Skeletal muscle tissue (tissue), 4 donors: ENCODE measurements around the gene FGF12. TPM values are rescaled to one million over a fixed set of nuclear protein-coding genes. Genes with fewer than 3 reads are reported as not detected.

Source experiments
- H3K27ac ChIP-seq: one replicate; pipeline ENCODE4 v1.7.0; 2013; ENCODE audit warnings: mild to moderate bottlenecking, low read depth, low read length, inconsistent platforms
- H3K27me3 ChIP-seq, 3 donors: one replicate each; pipeline ENCODE4 v1.7.0; 2013; ENCODE audit warnings: low read length in 3 of 3; ENCODE audit not compliant: control insufficient read depth in 3 of 3, insufficient read depth in 3 of 3
- H3K36me3 ChIP-seq, 3 donors: one replicate each; pipeline ENCODE4 v1.7.0; 2013; ENCODE audit warnings: low read length in 3 of 3; ENCODE audit not compliant: control insufficient read depth in 3 of 3, insufficient read depth in 3 of 3
- H3K4me1 ChIP-seq, 3 donors: one replicate each; pipeline ENCODE4 v1.7.0; 2013; ENCODE audit warnings: low read length in 3 of 3, mild to moderate bottlenecking in 3 of 3; ENCODE audit not compliant: control insufficient read depth in 3 of 3, insufficient read depth in 3 of 3
- H3K4me3 ChIP-seq, 3 donors: one replicate each; pipeline ENCODE4 v1.7.0; 2013; ENCODE audit warnings: low read length in 3 of 3
- H3K9ac ChIP-seq, 3 donors: one replicate each; pipeline ENCODE4 v1.7.0; 2013; ENCODE audit warnings: low read length in 3 of 3, mild to moderate bottlenecking in 3 of 3, moderate library complexity in 2 of 3, low read depth in 1 of 3
- H3K9me3 ChIP-seq, 3 donors: one replicate each; pipeline ENCODE4 v1.7.0; 2013; ENCODE audit warnings: low read length in 3 of 3; ENCODE audit not compliant: control insufficient read depth in 3 of 3
- total RNA-seq: library from RNA; depleted of rRNA; stranded (reverse); fragments of >200 nt; gene quantifications from one replicate; pipeline ENCODE4 v1.2.3, GENCODE V29; 2014
- donor health status: Osteomylitis.

FGF12 gene
- total RNA-seq, 1 donor from 2014 or later, result 2.1 TPM

DNA sequence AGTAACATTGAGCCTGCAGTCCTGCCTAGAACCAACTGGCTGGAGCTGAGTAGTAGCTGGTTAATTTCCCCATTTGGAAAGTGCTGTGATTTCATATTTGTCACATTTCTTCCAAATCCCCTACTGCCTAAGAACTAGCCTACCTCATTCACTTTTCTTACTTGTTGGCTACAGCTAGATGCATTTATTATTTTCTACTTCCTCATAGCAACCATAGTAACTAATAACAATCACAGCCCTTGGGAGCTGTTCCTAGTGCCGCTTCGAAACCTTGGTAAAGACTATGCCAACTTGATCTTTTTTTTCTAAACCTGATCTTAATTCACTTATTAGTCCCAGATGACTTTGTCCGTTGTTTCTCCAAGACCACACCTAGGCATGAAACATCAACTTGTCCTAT is 240.3 kb downstream of the FGF12 start:
- no peaks in the 10 kb centered on the region for H3K36me3 ChIP-seq
- no peak overlapping the region for H3K9ac ChIP-seq
- no peaks in the 10 kb centered on the region for H3K9me3 ChIP-seq
- no peak overlapping the region for H3K4me3 ChIP-seq
- no peaks in the 10 kb centered on the region for H3K4me1 ChIP-seq
- H3K27ac ChIP-seq, result no peak overlapping the region
- H3K27me3 ChIP-seq, result no peaks in the 10 kb centered on the region

- no peaks in the 10 kb centered on the region for H3K36me3 ChIP-seq
- H3K4me3 ChIP-seq, result no peak overlapping the region
- no peaks in the 10 kb centered on the region for H3K9me3 ChIP-seq
- H3K27ac ChIP-seq, result no peak overlapping the region
- no peak overlapping the region for H3K9ac ChIP-seq
- no peaks in the 10 kb centered on the region for H3K27me3 ChIP-seq
- no peaks in the 10 kb centered on the region for H3K4me1 ChIP-seq
Measured at GRCh38 chr3:192482809-192483208, 244.5 kb downstream of the FGF12 start.

DNA sequence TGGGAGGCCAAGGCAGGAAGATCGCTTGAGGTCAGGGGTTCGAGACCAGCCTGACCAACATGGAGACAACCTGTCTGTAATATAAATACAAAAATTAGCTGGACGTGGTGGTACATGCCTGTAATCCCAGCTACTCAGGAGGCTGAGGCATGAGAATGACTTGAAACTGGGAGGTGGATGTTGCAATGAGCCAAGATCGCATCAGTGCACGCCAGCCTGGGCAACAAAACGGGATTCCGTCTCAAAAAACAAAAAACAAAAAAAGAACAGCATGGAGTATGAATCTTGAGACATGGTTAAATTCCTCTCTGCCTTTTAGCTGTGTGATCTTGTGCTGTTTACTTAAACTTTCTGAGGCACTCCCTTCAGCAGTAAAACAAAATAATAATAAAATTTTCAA is 244.9 kb downstream of the FGF12 start:
- Histone ChIP-seq H3K4me1 (no peaks in the 10 kb centered on the region), H3K9me3 (no peaks in the 10 kb centered on the region), H3K36me3 (no peaks in the 10 kb centered on the region), H3K4me3 (no peak overlapping the region), H3K27ac (no peak overlapping the region), H3K27me3 (no peaks in the 10 kb centered on the region), H3K9ac (no peak overlapping the region)

DNA sequence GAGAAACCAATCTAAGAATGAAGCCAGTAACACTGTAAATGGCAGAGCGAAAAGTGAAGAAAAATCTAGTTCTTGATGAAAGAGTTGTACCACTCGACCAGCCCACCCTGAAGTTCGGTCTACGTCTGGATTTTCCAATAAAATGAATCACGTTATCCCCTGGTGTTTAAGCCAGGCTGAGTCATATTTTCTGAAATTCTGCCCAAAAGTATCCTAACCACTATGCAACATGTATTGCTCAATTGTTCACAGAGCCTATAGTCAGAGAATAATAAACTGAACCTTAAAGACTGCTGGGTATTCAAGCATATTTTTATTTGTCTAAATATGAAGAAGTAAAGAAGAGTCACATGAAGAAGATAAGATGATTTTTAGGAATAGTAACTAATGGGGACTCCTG is 245.7 kb downstream of the FGF12 start:
- Histone ChIP-seq H3K9ac (no peak overlapping the region), H3K4me1 (no peaks in the 10 kb centered on the region), H3K27ac (no peak overlapping the region), H3K27me3 (no peaks in the 10 kb centered on the region), H3K36me3 (no peaks in the 10 kb centered on the region), H3K9me3 (no peaks in the 10 kb centered on the region), H3K4me3 (no peak overlapping the region)

- Histone ChIP-seq H3K27me3 (peaks cover 0 to 4% (median 2%) of the 10 kb centered on the region in 3 donors), H3K9me3 (no peaks in the 10 kb centered on the region), H3K9ac (no peak overlapping the region), H3K4me3 (no peak overlapping the region), H3K36me3 (no peaks in the 10 kb centered on the region), H3K27ac (no peak overlapping the region), H3K4me1 (no peaks in the 10 kb centered on the region)
Measured at GRCh38 chr3:192467230-192468140, 259.9 kb downstream of the FGF12 start.

- H3K4me3 ChIP-seq, result no peak overlapping the region
- no peaks in the 10 kb centered on the region for H3K36me3 ChIP-seq
- H3K27ac ChIP-seq, result no peak overlapping the region
- no peaks in the 10 kb centered on the region for H3K4me1 ChIP-seq
- H3K9ac ChIP-seq, result no peak overlapping the region
- H3K9me3 ChIP-seq, result no peaks in the 10 kb centered on the region
- peaks cover 8 to 15% (median 10%) of the 10 kb centered on the region in 3 donors for H3K27me3 ChIP-seq
Measured at GRCh38 chr3:192449036-192449435, 278.3 kb downstream of the FGF12 start.

DNA sequence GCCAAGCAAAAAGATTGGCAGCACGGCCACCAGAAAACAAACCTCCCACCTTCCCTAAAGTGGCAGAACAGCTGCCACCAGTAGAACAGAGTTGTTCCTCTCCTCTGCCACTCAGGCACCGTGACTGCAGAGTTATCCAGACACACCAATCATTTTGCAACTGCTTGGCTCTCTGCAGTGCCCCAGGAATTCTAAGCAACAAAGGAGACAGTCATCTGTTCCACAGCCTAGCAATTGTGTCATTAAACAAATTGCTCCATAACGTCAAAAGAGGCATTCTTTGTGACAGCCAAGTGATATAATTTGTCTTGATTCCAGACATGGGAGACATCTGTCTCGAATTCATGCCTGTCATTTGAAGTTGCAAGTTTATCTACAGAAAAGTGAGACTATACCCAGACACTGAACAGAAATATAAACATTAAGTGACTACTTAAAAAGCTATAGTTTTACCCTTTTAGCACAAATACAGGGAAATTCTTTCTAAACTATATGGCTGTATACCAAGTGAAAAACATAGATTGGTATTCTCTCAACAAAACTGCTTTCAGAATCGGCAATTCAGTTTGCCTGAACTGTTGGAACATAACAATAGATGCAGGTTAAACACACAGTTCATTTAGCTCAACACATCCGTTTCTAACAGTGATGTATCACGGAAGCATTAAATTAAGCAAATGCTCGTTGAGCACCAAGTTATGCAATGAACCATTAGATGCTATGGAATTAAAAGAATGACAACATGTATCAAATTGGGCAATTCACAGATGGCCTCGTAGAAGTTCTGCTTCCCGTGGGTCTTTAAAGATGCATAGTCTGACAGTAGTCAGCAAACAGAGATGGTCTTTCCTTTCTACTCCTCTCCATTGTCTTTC is 281.3 kb downstream of the FGF12 start:
- no peaks in the 10 kb centered on the region for H3K36me3 ChIP-seq
- peaks cover 8 to 15% (median 10%) of the 10 kb centered on the region in 3 donors for H3K27me3 ChIP-seq
- H3K9me3 ChIP-seq, result no peaks in the 10 kb centered on the region
- no peaks in the 10 kb centered on the region for H3K4me1 ChIP-seq
- H3K4me3 ChIP-seq, result no peak overlapping the region
- H3K27ac ChIP-seq, result no peak overlapping the region
- H3K9ac ChIP-seq, result no peak overlapping the region

- no peaks in the 10 kb centered on the region for H3K9me3 ChIP-seq
- H3K27me3 ChIP-seq, result peaks cover 8 to 15% (median 10%) of the 10 kb centered on the region in 3 donors
- no peak overlapping the region for H3K9ac ChIP-seq
- no peaks in the 10 kb centered on the region for H3K4me1 ChIP-seq
- no peak overlapping the region for H3K27ac ChIP-seq
- no peaks in the 10 kb centered on the region for H3K36me3 ChIP-seq
- H3K4me3 ChIP-seq, result no peak overlapping the region
Measured at GRCh38 chr3:192444791-192445106, 282.6 kb downstream of the FGF12 start.

DNA sequence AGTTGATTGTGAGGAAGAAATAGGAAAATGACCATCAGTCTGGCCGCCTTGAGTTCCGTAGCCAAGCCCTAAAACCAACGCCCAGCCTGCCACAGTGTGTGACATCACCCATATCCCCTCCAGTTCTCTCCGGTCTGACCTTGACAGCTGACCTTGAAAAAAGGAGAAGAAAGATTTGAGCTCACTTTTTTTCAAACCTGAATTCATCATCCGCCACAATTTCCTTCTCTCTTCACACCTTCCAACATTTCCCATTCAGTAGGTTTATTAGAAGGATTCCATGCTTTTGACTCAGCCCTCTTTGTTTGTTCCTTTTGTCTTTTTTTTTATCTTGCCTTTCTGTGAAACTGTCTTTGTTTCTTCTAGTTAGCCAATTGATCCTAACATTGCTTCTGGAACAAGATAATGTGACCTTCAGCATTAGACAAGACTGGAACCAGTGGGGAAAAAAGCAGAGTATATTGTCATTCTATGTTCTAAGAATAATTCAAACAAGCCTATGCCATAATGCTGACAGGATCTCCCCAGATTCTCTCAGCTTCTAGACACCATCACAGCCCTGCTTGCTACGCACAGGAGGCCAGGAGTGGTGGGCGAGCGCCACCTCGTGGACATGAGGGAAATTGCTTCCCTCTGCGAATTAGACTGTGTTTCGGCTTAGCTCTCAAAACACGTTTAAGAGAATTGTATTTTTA is 283.1 kb downstream of the FGF12 start:
- no peak overlapping the region for H3K9ac ChIP-seq
- H3K27ac ChIP-seq, result no peak overlapping the region
- H3K4me1 ChIP-seq, result no peaks in the 10 kb centered on the region
- H3K36me3 ChIP-seq, result no peaks in the 10 kb centered on the region
- no peak overlapping the region for H3K4me3 ChIP-seq
- H3K27me3 ChIP-seq, result peaks cover 5 to 15% (median 6%) of the 10 kb centered on the region in 3 donors
- no peaks in the 10 kb centered on the region for H3K9me3 ChIP-seq
